HFF-Myc (cell line): ENCODE measurements around the gene PGAM5.

Experiments used
- DNase-seq: peaks from one replicate; pipeline ENCODE4 v3.0.0-alpha.2; 2011; ENCODE audit warnings: low read depth; ENCODE audit errors: extremely low read depth
- H3K4me3 ChIP-seq: replicated peaks from 2 replicates; pipeline ENCODE4 v1.5.1; 2011; ENCODE audit warnings: low read depth, mild to moderate bottlenecking, control low read depth, low read length
- TF ChIP-seq, protein P1 (sequence below): IDR thresholded peaks from 2 replicates; pipeline ENCODE4 v1.5.1; 2012; ENCODE audit warnings: mild to moderate bottlenecking, low read depth, low read length, control low read depth; ENCODE audit errors: missing control alignments

The PGAM5 gene

DNA sequence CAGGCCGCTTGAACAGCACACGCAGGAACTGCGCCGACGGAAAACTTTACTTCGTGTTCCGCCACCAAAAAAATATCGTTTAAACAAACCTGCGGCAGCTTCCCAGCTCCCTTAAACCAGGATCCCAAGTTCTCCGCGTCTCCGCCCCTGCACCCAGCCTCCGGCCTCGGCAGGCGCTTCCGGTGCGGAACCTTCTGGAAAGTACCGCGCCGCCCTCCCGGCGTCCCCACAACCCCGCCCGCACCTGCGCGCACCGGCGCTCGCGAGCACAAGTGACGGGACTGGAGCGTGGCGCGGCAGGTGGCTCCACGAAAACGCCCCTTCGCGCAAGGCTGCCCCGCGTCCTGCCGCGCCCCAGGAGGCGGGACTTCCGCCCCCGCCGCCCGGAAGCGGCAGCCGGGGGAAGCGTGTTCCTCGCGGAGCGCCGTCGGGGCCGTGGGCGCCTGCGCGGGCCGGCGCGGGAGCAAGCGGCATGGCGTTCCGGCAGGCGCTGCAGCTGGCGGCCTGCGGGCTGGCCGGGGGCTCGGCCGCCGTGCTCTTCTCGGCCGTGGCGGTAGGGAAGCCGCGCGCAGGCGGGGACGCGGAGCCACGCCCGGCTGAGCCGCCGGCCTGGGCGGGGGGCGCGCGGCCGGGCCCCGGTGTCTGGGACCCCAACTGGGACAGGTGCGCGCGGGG lies at the start of gene PGAM5:
Gene PGAM5, plus strand, starts transcription at position 438 of the 675 bp plus-strand sequence. Its CDS starts 35 bp downstream, at position 473.
- TF ChIP-seq, protein P1, sequence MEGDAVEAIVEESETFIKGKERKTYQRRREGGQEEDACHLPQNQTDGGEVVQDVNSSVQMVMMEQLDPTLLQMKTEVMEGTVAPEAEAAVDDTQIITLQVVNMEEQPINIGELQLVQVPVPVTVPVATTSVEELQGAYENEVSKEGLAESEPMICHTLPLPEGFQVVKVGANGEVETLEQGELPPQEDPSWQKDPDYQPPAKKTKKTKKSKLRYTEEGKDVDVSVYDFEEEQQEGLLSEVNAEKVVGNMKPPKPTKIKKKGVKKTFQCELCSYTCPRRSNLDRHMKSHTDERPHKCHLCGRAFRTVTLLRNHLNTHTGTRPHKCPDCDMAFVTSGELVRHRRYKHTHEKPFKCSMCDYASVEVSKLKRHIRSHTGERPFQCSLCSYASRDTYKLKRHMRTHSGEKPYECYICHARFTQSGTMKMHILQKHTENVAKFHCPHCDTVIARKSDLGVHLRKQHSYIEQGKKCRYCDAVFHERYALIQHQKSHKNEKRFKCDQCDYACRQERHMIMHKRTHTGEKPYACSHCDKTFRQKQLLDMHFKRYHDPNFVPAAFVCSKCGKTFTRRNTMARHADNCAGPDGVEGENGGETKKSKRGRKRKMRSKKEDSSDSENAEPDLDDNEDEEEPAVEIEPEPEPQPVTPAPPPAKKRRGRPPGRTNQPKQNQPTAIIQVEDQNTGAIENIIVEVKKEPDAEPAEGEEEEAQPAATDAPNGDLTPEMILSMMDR: no peak
- peak within 1 kb of the TSS; percentile 90 for H3K4me3 ChIP-seq
- peak; percentile 17 for DNase-seq

DNA sequence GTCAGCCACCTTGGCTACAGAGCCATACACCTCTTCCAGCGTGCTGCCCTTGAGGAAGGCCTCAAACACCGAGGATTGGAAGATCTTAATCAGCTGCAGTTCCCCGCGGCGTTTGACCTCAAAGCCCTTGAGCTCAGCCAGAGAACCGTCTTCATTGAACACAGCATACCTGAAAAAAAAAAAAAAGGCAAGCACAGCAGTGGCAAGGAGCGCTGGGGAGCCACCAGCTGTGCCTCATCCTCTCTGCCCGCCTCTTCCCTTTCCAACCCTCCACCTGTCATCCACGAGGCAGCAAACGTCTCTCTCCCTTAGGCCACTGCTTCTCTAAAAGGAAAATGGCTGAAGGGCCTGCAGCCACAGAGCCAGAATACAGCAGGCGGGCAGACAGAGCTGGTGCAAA lies 49.6 kb upstream of the PGAM5 start:
- no peak overlapping the region for H3K4me3 ChIP-seq
- TF ChIP-seq, protein P1: no peak
- no peak for DNase-seq

DNA sequence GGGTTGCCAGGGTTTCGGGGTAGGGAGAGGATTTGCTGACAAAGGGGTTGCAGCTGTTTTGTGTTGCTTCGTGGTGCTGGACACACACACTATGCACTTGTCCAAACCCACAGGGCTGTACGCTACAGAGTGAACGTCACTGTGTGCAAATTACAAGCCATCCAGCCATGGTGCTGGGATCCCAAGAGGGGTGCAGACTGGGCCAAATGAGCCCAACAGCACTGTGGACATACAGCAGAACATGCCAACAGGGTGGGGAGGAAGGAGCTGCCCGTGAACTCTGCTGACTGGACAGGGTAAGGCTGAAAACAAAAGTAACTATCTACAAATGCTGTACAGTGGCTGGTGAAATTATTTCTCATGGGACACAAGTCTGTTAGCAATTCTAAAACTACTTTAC lies 48.7 kb upstream of the PGAM5 start:
- no peak overlapping the region for H3K4me3 ChIP-seq
- DNase-seq: no peak
- TF ChIP-seq, protein P1: no peak

DNA sequence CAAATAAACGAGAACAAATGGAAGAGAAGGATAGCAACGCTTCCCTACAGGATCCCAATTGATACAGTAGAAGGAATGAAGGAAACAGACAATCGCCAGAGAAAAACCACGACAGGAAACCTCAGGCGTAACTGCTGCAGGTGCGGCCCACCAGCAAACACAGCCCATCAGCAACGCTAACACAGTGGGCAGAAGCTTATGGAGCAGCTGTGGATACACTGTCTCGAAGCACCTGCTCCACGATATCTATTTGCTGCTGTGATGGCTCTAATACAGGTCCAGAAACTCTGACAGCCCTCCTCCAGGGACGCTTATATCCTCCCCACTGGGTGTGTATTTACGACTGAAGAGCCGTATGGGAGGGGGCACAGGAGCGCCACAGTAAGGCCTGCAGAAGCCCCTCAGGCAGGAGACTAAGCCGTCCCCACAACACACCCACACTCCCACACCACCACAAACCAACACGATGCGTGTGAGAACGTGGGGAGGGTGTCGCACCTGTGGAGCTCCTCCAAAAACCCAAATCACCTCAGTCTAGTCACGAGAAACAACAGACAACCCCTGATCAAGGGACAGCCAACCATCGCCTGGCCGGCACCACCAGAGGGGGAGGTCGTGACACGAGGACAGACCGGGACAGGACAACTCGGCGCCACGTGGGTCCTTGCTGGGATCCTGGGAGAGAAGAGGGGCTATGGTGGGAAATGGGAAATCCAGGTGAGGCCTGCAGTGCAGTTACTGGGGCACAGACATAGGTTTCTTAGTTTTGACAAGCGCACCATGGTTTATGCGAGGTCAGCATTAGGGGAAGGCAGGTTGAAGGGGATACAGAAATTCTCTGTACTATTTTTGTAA lies 47.5 kb upstream of the PGAM5 start:
- DNase-seq: no peak
- TF ChIP-seq, protein P1: no peak
- H3K4me3 ChIP-seq: no peak overlapping the region

DNA sequence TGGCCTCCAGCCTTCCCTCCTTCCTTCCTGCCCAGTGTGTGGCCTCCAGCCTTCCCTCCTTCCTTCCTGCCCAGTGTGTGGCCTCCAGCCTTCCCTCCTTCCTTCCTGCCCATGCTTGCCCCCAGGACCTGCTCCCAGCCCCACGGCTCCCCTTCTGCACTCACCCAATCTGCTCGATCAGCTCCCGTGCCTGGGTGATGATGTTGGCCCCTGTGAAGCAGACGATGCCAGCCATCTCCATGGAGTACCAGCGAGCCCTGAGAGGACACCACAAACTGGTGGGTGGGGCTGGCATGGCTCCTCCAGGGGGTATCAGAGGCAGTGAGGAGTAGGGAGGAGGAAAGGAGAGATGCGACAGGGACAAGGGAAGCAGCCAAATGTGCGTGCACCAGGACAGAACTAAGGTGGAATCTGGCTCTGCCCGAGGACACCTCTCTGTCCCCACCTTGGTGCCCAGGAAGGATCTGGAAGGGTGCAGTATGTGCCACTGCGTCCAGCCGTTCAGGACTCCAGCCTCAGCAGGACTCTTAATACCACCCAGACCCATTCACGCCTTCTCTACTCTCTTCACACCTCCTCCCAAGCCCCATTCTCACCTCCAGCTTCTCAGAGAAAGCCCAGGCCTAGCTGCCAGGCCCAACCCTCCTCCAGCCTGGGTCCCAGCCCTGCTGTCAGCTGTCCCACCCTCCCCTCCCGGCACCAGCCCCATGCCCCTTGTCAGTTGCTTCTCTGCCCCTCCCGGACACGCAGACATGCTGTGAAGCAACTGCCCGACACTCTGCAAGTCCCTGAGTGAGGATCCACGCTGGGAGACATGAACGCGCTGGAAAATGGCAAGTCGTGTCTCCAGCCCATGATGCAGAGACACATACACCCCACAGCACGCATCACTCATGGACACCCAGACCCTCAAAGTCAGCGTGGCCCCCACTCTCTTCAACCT lies 46.2 kb upstream of the PGAM5 start:
- no peak overlapping the region for H3K4me3 ChIP-seq
- DNase-seq: no peak
- TF ChIP-seq, protein P1: no peak

DNA sequence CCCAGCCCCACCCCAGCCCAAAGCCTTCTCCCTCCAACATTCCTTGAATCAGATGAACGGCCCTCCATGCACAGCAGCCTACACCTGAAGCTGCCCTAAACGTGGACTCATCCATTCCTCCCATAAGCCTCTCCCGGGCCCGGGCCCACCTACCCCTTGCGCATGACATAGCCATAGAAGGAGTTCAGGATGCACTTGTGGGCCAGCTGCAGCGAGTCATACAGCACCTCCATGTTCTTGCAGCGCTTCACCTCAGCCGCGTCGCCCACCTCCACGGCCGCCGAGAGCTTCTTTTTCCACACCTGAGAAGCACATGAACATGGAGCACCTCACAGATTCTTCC lies 45.5 kb upstream of the PGAM5 start:
- no peak for DNase-seq
- H3K4me3 ChIP-seq: no peak overlapping the region
- TF ChIP-seq, protein P1: no peak
